Rectal smooth muscle tissue (tissue), 1 donor: ENCODE data around the gene CCR9.

Experiments
- H3K27ac ChIP-seq: one replicate; pipeline ENCODE4 v1.7.0; 2013; ENCODE audit warnings: low read depth, low read length, inconsistent platforms
- H3K27me3 ChIP-seq: one replicate; pipeline ENCODE4 v1.7.0; 2013; ENCODE audit warnings: low read length; ENCODE audit not compliant: control insufficient read depth, insufficient read depth
- H3K36me3 ChIP-seq: one replicate; pipeline ENCODE4 v1.7.0; 2013; ENCODE audit warnings: low read length; ENCODE audit not compliant: control insufficient read depth, insufficient read depth
- H3K4me1 ChIP-seq: one replicate; pipeline ENCODE4 v1.7.0; 2013; ENCODE audit warnings: low read length; ENCODE audit not compliant: control insufficient read depth, insufficient read depth
- H3K4me3 ChIP-seq: one replicate; pipeline ENCODE4 v1.7.0; 2013; ENCODE audit warnings: low read length
- H3K9ac ChIP-seq: one replicate; pipeline ENCODE4 v1.7.0; 2013; ENCODE audit warnings: low read length

The CCR9 gene

GRCh38 chr3:45860481-45860880, 25.9 kb upstream of the CCR9 start:
- Histone ChIP-seq H3K27me3 (no peaks in the 10 kb centered on the region), H3K27ac (no peak overlapping the region), H3K4me3 (no peak overlapping the region), H3K9ac (no peak overlapping the region), H3K36me3 (no peaks in the 10 kb centered on the region), H3K4me1 (no peaks in the 10 kb centered on the region)

DNA sequence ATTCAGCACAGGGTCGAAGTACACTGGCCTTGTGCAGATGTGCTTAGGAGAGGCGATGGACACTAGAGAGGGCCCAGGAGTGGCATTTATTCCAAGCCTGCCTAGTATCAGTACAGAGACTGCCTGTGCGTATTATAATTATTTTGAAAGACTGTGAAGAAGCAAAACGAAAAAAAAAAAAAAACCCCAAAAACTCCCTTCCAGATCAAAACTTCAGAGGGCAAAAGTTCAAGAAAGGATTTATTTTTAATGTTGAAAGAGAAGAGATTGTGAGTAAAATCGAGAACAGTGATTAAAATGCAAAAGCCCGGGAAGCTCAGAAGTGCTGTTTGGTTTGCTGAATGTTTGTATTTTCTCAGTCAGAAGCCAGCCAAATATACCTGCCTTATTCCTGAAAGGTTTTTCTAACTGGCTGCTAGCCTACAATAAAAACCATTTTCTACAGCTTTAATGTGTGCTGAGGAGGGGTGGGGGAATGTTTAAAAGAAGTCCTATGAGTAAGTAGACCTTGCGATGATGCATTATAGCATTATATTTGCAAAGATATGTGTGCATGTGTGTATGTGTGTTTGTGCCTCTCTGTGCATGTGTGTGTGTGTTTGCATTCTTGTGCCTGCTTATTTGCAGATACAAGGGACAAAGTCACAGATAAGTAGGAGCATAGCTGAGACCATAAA, 25.2 kb upstream of the CCR9 start:
- Histone ChIP-seq H3K27me3 (no peaks in the 10 kb centered on the region), H3K4me1 (no peaks in the 10 kb centered on the region), H3K4me3 (no peak overlapping the region), H3K36me3 (no peaks in the 10 kb centered on the region), H3K27ac (no peak overlapping the region), H3K9ac (no peak overlapping the region)

GRCh38 chr3:45864760-45865519, 21.4 kb upstream of the CCR9 start:
- Histone ChIP-seq H3K27ac (no peak overlapping the region), H3K36me3 (no peaks in the 10 kb centered on the region), H3K9ac (no peak overlapping the region), H3K4me3 (no peak overlapping the region), H3K4me1 (no peaks in the 10 kb centered on the region), H3K27me3 (no peaks in the 10 kb centered on the region)

DNA sequence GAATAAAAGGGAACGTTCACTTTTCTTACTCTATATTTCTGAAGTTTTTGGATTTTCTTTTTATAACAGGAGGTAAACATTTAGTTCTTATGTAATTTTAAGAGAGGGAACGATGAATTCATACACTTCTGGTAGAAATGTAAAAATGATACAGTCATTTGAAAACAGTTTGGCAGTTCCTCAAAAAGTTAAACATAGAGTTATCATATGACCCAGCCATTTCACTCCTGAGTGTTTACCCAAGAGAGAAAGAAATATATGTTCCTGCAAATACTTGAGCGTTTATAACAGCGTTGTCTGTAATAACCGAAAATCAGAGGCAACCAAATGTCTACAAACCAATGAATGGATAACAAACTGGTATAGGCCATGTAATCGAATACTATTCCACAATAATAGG, 20.8 kb upstream of the CCR9 start:
- Histone ChIP-seq H3K36me3 (no peaks in the 10 kb centered on the region), H3K27ac (no peak overlapping the region), H3K27me3 (no peaks in the 10 kb centered on the region), H3K4me3 (no peak overlapping the region), H3K9ac (no peak overlapping the region), H3K4me1 (no peaks in the 10 kb centered on the region)

DNA sequence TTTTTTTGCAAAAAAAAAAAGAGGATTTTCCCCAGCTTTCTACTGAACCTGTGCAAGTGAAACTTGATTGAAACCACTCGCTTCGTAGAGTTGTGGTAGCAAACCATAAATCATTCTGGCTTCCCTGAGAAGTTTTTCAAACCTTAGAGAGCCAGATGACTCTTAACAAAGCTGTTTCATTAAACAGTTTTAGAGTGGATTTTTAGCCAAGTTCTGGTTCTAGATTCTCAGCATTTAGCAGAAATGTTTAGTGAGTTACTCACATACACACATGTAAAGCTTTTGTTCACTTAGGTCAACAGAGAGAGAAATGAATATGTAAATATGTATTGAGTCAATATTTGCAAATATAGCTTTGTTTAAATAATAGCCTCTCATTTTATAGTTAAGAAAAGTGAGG, 18.1 kb upstream of the CCR9 start:
- Histone ChIP-seq H3K9ac (no peak overlapping the region), H3K4me3 (no peak overlapping the region), H3K4me1 (no peaks in the 10 kb centered on the region), H3K27me3 (no peaks in the 10 kb centered on the region), H3K27ac (no peak overlapping the region), H3K36me3 (no peaks in the 10 kb centered on the region)

GRCh38 chr3:45868650-45869049, 17.7 kb upstream of the CCR9 start:
- H3K4me3 ChIP-seq, result no peak overlapping the region
- H3K27me3 ChIP-seq, result no peaks in the 10 kb centered on the region
- H3K27ac ChIP-seq, result no peak overlapping the region
- no peaks in the 10 kb centered on the region for H3K36me3 ChIP-seq
- H3K9ac ChIP-seq, result no peak overlapping the region
- no peaks in the 10 kb centered on the region for H3K4me1 ChIP-seq

DNA sequence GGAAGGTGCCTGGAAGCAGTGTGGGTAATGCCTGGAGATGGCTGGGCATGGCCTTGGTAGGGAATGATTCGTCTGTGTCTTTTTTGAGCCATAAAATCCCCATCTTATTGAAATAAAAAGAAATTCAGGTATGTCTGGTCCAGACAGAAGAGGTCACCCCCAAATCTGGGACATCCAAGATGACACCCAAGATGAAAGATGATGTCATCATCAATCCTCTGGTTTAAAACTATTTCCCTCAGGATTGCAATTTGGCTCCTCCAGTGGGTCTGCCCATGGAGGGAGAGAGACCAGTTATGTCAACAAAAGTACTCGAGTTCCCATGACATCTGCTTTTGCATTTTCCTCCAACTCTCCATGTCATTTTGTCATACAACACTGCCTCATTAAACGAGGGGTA, 16.7 kb upstream of the CCR9 start:
- H3K4me3 ChIP-seq, result no peak overlapping the region
- H3K27me3 ChIP-seq, result no peaks in the 10 kb centered on the region
- no peak overlapping the region for H3K9ac ChIP-seq
- H3K36me3 ChIP-seq, result no peaks in the 10 kb centered on the region
- no peak overlapping the region for H3K27ac ChIP-seq
- H3K4me1 ChIP-seq, result no peaks in the 10 kb centered on the region

DNA sequence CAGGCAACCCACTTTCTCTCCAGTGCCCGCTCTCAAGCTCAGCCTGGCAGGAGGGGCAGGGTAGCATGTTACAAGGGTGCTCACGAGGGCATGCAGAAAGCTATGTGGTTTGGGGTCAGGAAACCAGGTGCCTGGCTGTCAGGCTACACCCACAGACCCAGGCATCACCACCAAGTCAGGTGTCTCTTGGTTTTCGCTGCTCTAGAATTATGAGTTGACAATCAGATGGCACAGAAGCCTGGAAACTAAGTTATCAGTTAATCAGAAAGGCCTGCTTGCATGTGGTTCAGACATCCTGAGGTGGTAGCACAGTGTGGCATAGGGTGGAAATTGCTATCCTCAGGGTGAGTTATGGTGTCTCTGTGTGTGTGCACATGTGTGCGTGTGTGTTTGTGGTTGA, 16.2 kb upstream of the CCR9 start:
- H3K36me3 ChIP-seq, result no peaks in the 10 kb centered on the region
- no peaks in the 10 kb centered on the region for H3K4me1 ChIP-seq
- no peaks in the 10 kb centered on the region for H3K27me3 ChIP-seq
- H3K27ac ChIP-seq, result no peak overlapping the region
- no peak overlapping the region for H3K4me3 ChIP-seq
- H3K9ac ChIP-seq, result no peak overlapping the region

DNA sequence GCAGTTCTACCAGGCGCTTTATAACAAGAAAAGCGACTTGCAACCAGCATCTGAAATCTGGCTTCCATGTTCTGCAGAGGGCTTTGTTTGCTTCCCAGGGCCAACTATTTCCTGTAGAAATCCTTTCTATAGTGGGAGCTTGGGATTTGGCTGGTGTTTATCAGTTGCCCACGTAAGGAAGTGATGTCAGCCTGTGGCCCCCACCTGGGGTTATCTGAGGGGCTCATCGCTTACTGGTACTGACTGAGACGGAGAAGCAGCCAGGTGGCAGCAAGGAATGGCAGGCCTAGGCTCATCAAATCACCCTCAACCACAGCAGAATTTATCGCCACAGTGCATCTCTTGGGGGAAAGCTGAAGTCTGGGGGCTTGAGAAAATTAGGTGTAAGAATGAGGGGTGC, 14.6 kb upstream of the CCR9 start:
- Histone ChIP-seq H3K9ac (no peak overlapping the region), H3K4me3 (no peak overlapping the region), H3K36me3 (no peaks in the 10 kb centered on the region), H3K27me3 (no peaks in the 10 kb centered on the region), H3K4me1 (no peaks in the 10 kb centered on the region), H3K27ac (no peak overlapping the region)

DNA sequence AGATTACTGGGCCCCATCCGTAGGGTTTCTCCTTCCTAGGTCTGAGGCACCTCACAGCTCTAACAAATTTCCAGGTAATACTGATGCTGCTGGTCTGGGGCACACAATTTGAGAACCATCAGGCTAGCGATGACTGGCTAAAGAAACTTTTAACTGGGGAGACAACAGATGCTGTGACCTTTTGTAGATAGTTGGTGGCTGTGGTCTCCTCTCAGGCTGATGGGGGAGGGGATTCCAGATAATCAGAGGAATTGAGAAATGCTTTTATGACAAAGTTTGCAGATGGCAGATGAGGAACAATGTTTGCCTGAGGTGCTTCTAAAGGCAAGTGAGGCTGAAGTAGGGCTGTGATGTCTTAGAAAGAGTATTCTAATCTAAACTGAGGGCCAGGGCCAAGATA, 13.8 kb upstream of the CCR9 start:
- Histone ChIP-seq H3K36me3 (no peaks in the 10 kb centered on the region), H3K4me3 (no peak overlapping the region), H3K9ac (no peak overlapping the region), H3K27me3 (no peaks in the 10 kb centered on the region), H3K27ac (no peak overlapping the region), H3K4me1 (no peaks in the 10 kb centered on the region)

GRCh38 chr3:45873036-45873435, 13.3 kb upstream of the CCR9 start:
- no peaks in the 10 kb centered on the region for H3K4me1 ChIP-seq
- H3K36me3 ChIP-seq, result no peaks in the 10 kb centered on the region
- no peaks in the 10 kb centered on the region for H3K27me3 ChIP-seq
- H3K9ac ChIP-seq, result no peak overlapping the region
- H3K27ac ChIP-seq, result no peak overlapping the region
- H3K4me3 ChIP-seq, result no peak overlapping the region

DNA sequence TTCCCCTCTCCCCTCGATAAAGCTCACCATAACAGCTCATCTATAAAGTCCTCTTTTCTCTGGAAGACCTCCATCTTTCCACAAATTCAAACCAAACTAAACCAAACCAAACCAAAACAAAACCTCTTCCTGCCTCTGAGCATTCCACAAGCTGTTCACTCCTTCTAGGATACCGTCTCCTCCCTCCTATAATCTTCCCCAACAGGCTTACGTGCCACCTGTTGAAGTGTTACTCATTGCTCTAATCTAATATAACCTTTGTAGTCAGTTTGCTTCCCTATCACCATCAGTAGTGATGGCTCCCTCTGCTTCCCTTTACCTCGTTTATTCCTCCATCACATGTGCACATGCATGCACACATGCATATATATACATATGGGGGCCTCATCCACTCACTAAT, 12.7 kb upstream of the CCR9 start:
- no peaks in the 10 kb centered on the region for H3K4me1 ChIP-seq
- H3K27me3 ChIP-seq, result no peaks in the 10 kb centered on the region
- no peak overlapping the region for H3K4me3 ChIP-seq
- no peaks in the 10 kb centered on the region for H3K36me3 ChIP-seq
- no peak overlapping the region for H3K9ac ChIP-seq
- H3K27ac ChIP-seq, result no peak overlapping the region
